Breast epithelium (tissue), 4 donors: ENCODE measurements around the gene CDK11B. TPM values are rescaled to one million over a fixed set of nuclear protein-coding genes. Genes with fewer than 3 reads are reported as not detected.

ENCODE experiments used
- DNase-seq, 2 donors: peaks; one replicate each; pipeline ENCODE4 v3.0.0-alpha.2; 2019; ENCODE audit warnings: low spot score in 2 of 2
- H3K27ac ChIP-seq, 2 donors: fragments of 200-600 bp; sonication (generic) in 1 of 2; one replicate each; pipeline ENCODE4 v1.5.1; 2016 to 2019; ENCODE audit warnings: mild to moderate bottlenecking in 1 of 2
- H3K27me3 ChIP-seq, 2 donors: fragments of 200-600 bp; sonication (generic) in 1 of 2; one replicate each; pipeline versions ENCODE4 v1.5.1 to v1.6.0; 2017 to 2019; ENCODE audit warnings: control low read depth in 1 of 2, mild to moderate bottlenecking in 1 of 2
- H3K36me3 ChIP-seq: fragments of 200-600 bp; one replicate; pipeline ENCODE4 v1.5.1; 2019
- H3K4me1 ChIP-seq, 2 donors: fragments of 200-600 bp; sonication (generic); one replicate each; pipeline ENCODE4 v1.5.1; 2016 to 2019; ENCODE audit warnings: control low read depth in 1 of 2
- H3K4me3 ChIP-seq, 3 donors: fragments of 200-600 bp; sonication (generic); 1 replicate in 2 of 3; 2 replicates in 1 of 3; pipeline ENCODE4 v1.5.1; 2016 to 2019; ENCODE audit warnings: mild to moderate bottlenecking in 3 of 3, moderate library complexity in 2 of 3
- H3K9me3 ChIP-seq, 2 donors: fragments of 200-600 bp; sonication (generic) in 1 of 2; one replicate each; pipeline ENCODE4 v1.5.1; 2016 to 2019; ENCODE audit warnings: control low read depth in 1 of 2
- POLR2A ChIP-seq: fragments of 450-650 bp; IDR thresholded peaks from one replicate; pipeline ENCODE4 v1.6.1; 2016; ENCODE audit warnings: antibody characterized with exemption, mild to moderate bottlenecking, moderate library complexity
- POLR2AphosphoS5 ChIP-seq, 3 donors: sonication (generic); formaldehyde crosslinking; IDR thresholded peaks; one replicate each; pipeline ENCODE4 v1.6.1; 2017; ENCODE audit warnings: antibody characterized with exemption in 3 of 3
- intact Hi-C: fragments of 100-400 bp; cut with DNase I; formaldehyde crosslinking; loops from one replicate; pipeline ENCODE4 v1.15.1; 2023; ENCODE audit warnings: low total_unique reads
- total RNA-seq, 3 donors: library from RNA; depleted of rRNA; stranded (reverse); fragments of >200 nt; gene quantifications; one replicate each; pipeline ENCODE4 v1.1.0, GENCODE V29; 2016
- TF ChIP-seq, protein P1 (sequence below), 3 donors: fragments of 450-650 bp; IDR thresholded peaks; one replicate each; pipeline ENCODE4 v1.5.1; 2016 to 2017; ENCODE audit warnings: antibody characterized with exemption in 3 of 3, mild to moderate bottlenecking in 3 of 3, moderate library complexity in 3 of 3

Gene CDK11B
- total RNA-seq, 3 donors from 2014 or later: 17.4 to 30.3 (median 26.2) TPM

DNA sequence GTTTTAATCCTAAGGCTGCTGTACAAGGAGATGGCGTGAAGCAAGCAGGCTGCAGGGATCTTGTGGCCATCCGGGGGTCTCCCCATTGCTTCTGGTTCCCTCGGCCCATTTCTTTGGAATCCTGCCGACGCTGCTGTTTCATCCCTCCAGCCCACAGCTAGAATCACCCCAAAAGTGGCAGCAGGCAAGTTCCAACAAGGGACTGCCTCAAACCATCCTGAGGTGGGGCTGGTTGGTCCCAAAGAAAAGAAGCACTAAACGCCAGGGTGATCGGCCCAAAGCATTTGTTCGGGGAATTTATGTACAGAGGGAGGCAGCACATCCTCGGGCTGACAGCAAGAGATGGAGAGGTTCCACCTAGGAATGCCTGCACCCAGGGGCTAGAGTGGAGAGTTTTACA is 48.0 kb downstream of the CDK11B start:
- H3K4me1 ChIP-seq: peaks cover 7 to 8% of the 10 kb centered on the region in 2 donors
- intact Hi-C loops: no loop called here
- no peak for TF ChIP-seq POLR2A
- TF ChIP-seq POLR2AphosphoS5 (IDR thresholded peaks at IDR 0.05): no peak
- TF ChIP-seq, protein P1, sequence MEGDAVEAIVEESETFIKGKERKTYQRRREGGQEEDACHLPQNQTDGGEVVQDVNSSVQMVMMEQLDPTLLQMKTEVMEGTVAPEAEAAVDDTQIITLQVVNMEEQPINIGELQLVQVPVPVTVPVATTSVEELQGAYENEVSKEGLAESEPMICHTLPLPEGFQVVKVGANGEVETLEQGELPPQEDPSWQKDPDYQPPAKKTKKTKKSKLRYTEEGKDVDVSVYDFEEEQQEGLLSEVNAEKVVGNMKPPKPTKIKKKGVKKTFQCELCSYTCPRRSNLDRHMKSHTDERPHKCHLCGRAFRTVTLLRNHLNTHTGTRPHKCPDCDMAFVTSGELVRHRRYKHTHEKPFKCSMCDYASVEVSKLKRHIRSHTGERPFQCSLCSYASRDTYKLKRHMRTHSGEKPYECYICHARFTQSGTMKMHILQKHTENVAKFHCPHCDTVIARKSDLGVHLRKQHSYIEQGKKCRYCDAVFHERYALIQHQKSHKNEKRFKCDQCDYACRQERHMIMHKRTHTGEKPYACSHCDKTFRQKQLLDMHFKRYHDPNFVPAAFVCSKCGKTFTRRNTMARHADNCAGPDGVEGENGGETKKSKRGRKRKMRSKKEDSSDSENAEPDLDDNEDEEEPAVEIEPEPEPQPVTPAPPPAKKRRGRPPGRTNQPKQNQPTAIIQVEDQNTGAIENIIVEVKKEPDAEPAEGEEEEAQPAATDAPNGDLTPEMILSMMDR (IDR thresholded peaks at IDR 0.05): no peak
- peak overlapping the region in 1 of 3 donors; percentile 19 for H3K4me3 ChIP-seq
- H3K27ac ChIP-seq: peak overlapping the region; percentile 21 to 68
- H3K27me3 ChIP-seq: no peaks in the 10 kb centered on the region
- no peaks in the 10 kb centered on the region for H3K36me3 ChIP-seq
- H3K9me3 ChIP-seq: no peaks in the 10 kb centered on the region
- no peak for DNase-seq

DNA sequence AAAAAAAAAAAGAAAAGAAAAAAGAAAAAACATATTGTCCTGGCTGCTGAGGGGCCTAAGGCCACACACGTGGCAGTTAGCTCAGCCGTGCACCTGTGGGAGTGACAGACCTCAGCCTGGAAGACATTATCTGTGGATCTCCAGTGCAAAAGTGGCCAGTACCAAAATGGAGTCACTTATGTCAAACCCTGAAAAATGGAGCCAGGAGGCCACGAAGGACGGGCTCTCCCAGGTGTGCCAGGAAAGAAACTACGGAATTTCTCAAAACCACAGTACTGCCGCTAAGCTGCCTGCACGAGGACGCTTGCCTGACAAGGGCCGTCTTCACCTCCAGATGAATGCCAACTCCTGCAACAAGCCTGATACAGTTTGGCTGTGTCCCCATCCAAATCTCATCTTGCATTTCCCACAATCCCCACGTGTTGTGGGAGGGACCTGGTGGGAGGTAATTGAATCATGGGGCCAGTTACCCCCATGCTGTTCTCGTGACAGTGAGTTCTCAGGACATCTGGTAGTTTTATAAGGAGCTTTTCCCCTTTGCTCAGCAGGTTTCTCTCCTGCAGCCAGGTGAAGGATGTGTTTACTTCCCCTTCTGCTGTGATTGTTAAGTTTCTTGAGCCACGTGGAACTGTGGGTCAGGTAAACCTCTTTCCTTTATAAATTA is 48.9 kb downstream of the CDK11B start:
- no peaks in the 10 kb centered on the region for H3K9me3 ChIP-seq
- no peaks in the 10 kb centered on the region for H3K36me3 ChIP-seq
- TF ChIP-seq, protein P1 (IDR thresholded peaks at IDR 0.05): no peak
- TF ChIP-seq POLR2AphosphoS5 (IDR thresholded peaks at IDR 0.05): no peak
- TF ChIP-seq POLR2A: no peak
- DNase-seq: no peak
- no peak overlapping the region for H3K4me3 ChIP-seq
- intact Hi-C loops: no loop called here
- peak overlapping the region; percentile 21 to 68 for H3K27ac ChIP-seq
- peaks cover 7 to 8% of the 10 kb centered on the region in 2 donors for H3K4me1 ChIP-seq
- no peaks in the 10 kb centered on the region for H3K27me3 ChIP-seq

DNA sequence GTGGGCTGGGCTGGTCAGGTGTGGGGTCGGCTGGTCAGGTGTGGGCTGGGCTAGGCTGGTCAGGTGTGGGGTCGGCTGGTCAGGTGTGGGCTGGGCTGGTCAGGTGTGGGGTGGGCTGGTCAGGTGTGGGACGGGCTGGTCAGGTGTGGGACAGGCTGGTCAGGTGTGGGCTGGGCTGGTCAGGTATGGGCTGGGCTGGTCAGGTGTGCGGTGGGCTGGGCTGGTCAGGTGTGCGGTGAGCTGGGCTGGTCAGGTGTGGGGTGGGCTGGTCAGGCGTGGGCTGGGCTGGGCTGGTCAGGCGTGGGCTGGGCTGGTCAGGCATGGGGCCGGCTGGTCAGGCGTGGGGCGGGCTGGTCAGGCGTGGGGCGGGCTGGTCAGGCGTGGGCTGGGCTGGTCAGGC is 52.6 kb downstream of the CDK11B start:
- TF ChIP-seq POLR2A: no peak
- TF ChIP-seq, protein P1 (IDR thresholded peaks at IDR 0.05): no peak
- no peak for TF ChIP-seq POLR2AphosphoS5 (IDR thresholded peaks at IDR 0.05)
- no peak overlapping the region for H3K27ac ChIP-seq

DNA sequence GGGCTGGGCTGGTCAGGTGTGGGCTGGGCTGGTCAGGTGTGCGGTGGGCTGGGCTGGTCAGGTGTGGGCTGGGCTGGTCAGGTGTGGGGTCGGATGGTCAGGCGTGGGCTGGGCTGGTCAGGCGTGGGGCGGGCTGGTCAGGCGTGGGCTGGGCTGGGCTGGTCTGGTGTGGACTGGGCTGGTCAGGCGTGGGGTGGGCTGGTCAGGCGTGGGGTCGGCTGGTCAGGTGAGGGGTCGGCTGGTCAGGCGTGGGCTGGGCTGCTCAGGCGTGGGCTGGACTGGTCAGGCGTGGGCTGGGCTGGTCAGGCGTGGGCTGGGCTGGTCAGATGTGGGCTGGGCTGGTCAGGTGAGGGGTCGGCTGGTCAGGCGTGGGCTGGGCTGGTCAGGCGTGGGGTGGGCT is 53.1 kb downstream of the CDK11B start:
- TF ChIP-seq POLR2A: no peak
- TF ChIP-seq, protein P1 (IDR thresholded peaks at IDR 0.05): no peak
- TF ChIP-seq POLR2AphosphoS5 (IDR thresholded peaks at IDR 0.05): no peak

More for the DNA sequence above, 52.6 kb downstream of the CDK11B start:
- intact Hi-C loops: no loop called here
- H3K9me3 ChIP-seq: no peaks in the 10 kb centered on the region
- no peak for DNase-seq
- H3K27me3 ChIP-seq: no peaks in the 10 kb centered on the region
- H3K36me3 ChIP-seq: no peaks in the 10 kb centered on the region
- H3K4me3 ChIP-seq: no peak overlapping the region
- H3K4me1 ChIP-seq: no peaks in the 10 kb centered on the region

DNA sequence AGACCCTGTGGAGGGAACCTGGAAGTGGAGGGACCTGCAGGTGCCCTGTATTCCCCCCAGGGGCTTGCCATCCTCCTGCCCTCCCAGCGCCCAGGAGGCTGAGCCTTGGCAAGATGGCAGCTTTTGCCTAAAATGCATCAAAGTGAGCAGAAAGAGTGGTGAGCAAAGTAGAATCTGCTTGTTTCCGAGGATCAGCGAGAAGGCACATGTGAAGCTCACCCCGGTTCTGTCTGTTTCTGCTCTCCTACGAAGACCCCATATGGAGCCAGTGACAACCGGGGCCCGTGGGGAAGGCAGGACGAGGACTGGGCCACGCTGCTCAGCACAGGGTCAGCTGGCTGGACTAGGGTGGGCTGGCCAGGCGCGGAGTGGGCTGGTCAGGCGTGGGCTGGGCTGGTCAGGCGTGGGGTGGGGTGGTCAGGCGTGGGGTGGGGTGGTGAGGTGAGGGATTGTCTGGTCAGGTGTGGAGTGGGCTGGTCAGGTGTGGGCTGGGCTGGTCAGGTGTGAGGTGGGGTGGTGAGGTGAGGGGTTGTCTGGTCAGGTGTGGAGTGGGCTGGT is 53.7 kb downstream of the CDK11B start:
- Histone ChIP-seq H3K27me3 (peaks cover 0 to 5% of the 10 kb centered on the region in 2 donors), H3K9me3 (no peaks in the 10 kb centered on the region), H3K4me1 (peaks cover 6 to 7% of the 10 kb centered on the region in 2 donors), H3K4me3 (no peak overlapping the region), H3K27ac (no peak overlapping the region), H3K36me3 (no peaks in the 10 kb centered on the region)
- DNase-seq: no peak
- intact Hi-C loops: no loop called here
- TF ChIP-seq, protein P1 (IDR thresholded peaks at IDR 0.05): no peak
- no peak for TF ChIP-seq POLR2A
- no peak for TF ChIP-seq POLR2AphosphoS5 (IDR thresholded peaks at IDR 0.05)

More for the DNA sequence above, 53.1 kb downstream of the CDK11B start:
- intact Hi-C loops: no loop called here
- no peaks in the 10 kb centered on the region for H3K36me3 ChIP-seq
- H3K9me3 ChIP-seq: no peaks in the 10 kb centered on the region
- peaks cover 1 to 2% of the 10 kb centered on the region in 2 donors for H3K4me1 ChIP-seq
- no peaks in the 10 kb centered on the region for H3K27me3 ChIP-seq
- no peak for DNase-seq
- H3K4me3 ChIP-seq: no peak overlapping the region
- H3K27ac ChIP-seq: no peak overlapping the region
